ENCODE measurements around the gene AMPH. TPM values are rescaled to one million over a fixed set of nuclear protein-coding genes. Genes with fewer than 3 reads are reported as not detected.
A peak's percentile ranks its signal among the peaks of the same experiment; 100 is the strongest.

Gene AMPH
- total and polyA plus RNA-seq, 9 of the 15 experiments (the other 6 are each of a cell fraction or from before 2014, with no cell fraction given), result 0.03 to 0.35 TPM; not detected in 7

DNA sequence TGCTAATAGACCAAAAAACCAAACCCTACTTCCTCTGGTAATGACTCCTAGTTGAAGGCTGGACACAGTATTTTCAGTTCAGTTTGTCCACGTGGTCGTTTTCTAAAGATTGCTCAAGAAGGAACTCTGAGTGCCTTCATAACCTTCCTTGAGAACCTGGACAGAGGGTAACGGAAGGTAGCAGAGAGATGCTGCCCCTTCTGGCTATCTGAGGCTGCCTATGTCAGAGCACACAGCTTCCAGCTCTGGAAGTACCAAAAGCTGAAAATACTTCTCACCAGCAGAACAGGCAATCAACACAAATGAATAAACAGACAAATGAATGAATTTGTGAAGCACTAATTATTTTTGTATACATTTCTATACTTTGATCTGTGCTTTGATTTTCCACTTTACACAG is 85.2 kb downstream of the AMPH start:
- CTCF ChIA-PET (ENCODE audit: low intra/inter-chr PET ratio), result no interaction called here
- in situ Hi-C loops (cut with MboI), result no loop called here

DNA sequence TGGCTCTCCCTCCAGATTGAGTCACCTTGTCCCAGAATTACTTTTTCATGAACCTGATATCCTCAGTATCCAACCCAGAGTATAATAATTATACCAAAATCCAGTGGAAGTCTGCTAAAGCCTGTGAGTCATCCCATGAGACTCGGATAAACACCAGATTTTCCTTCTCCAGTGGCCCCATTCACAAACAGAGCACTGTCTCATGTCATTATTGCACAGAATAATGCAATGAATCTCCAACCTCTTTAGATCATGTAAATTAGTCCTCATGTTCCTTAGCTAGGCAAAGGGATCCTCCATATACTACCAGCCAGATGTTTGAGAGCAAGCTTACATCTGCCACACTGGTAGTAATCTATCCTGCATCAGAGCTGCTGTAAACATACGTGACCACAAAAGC is 89.0 kb downstream of the AMPH start:
- no peaks in the 10 kb centered on the region for H3K79me2 ChIP-seq (ENCODE audit: control insufficient read depth, insufficient read depth, low read length)
- H2AFZ ChIP-seq (ENCODE audit: low read depth, low read length), result no peak overlapping the region
- in situ Hi-C loops (cut with MboI) (no loop called here), intact Hi-C loops (cut with micrococcal nuclease) (no loop called here)
- ATAC-seq (no peak), FAIRE-seq (no peak), DNase-seq (ENCODE audit: extremely low read depth in 1 of 4, low spot score in 3 of 4) (no peak)
- no peak overlapping the region for H3K9ac ChIP-seq (ENCODE audit: insufficient read depth in 1 of 2, low read depth in 2 of 2, low read length in 2 of 2)
- no peaks in the 10 kb centered on the region for H4K20me1 ChIP-seq (replicated peaks; ENCODE audit: control insufficient read depth, insufficient read depth, low read length)
- no peak overlapping the region for H3K27ac ChIP-seq (ENCODE audit: extremely low read depth, low read depth, low read length)
- no peaks in the 10 kb centered on the region for H3K4me1 ChIP-seq (replicated peaks in 1 of 2; ENCODE audit: control insufficient read depth in 2 of 2, insufficient read depth in 2 of 2, low read length in 2 of 2)
- WGBS (ENCODE audit: insufficient coverage, low coverage, missing lambda C conversion rate), result 3% methylated on average over 2 of the region's 2 CpGs
- no peaks in the 10 kb centered on the region for H3K9me3 ChIP-seq (replicated peaks; ENCODE audit: control insufficient read depth, insufficient read depth, low read depth, low read length)
- TF ChIP-seq NFATC3 (IDR thresholded peaks at IDR 0.05), result no peak
- no peak for TF ChIP-seq SNRNP70 (optimal IDR thresholded peaks at IDR 0.05; ENCODE audit: low read depth, low read length)
- TF ChIP-seq, protein P1, sequence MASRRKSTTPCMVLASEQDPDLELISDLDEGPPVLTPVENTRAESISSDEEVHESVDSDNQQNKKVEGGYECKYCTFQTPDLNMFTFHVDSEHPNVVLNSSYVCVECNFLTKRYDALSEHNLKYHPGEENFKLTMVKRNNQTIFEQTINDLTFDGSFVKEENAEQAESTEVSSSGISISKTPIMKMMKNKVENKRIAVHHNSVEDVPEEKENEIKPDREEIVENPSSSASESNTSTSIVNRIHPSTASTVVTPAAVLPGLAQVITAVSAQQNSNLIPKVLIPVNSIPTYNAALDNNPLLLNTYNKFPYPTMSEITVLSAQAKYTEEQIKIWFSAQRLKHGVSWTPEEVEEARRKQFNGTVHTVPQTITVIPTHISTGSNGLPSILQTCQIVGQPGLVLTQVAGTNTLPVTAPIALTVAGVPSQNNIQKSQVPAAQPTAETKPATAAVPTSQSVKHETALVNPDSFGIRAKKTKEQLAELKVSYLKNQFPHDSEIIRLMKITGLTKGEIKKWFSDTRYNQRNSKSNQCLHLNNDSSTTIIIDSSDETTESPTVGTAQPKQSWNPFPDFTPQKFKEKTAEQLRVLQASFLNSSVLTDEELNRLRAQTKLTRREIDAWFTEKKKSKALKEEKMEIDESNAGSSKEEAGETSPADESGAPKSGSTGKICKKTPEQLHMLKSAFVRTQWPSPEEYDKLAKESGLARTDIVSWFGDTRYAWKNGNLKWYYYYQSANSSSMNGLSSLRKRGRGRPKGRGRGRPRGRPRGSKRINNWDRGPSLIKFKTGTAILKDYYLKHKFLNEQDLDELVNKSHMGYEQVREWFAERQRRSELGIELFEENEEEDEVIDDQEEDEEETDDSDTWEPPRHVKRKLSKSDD (conservative IDR thresholded peaks at IDR 0.05; ENCODE audit: low read length), result no peak
- H3K27me3 ChIP-seq (ENCODE audit: control insufficient read depth in 2 of 2, insufficient read depth in 2 of 2, low read length in 2 of 2), result no peaks in the 10 kb centered on the region
- H3K4me2 ChIP-seq (ENCODE audit: insufficient read depth, low read length), result no peak overlapping the region
- ChIA-PET POLR2A (interaction anchor here (0.7 kb wide), 1 partner anchor 138 kb away, joined by 3 read pairs; no protein-coding TSS in a partner anchor), CTCF (ENCODE audit: low intra/inter-chr PET ratio) (no interaction called here)
- no TSS peak for BruUV-seq (replicated peaks)
- no peaks in the 10 kb centered on the region for H3K36me3 ChIP-seq (ENCODE audit: control insufficient read depth, insufficient read depth, low read length)
- H3K9me1 ChIP-seq (ENCODE audit: control insufficient read depth, insufficient read depth, low read length), result no peaks in the 10 kb centered on the region
- H3K4me3 ChIP-seq, result no peak overlapping the region

More for the DNA sequence above, 85.2 kb downstream of the AMPH start:
- Histone ChIP-seq H2AFZ (ENCODE audit: low read depth, low read length) (no peak overlapping the region), H3K9me1 (ENCODE audit: control insufficient read depth, insufficient read depth, low read length) (no peaks in the 10 kb centered on the region), H3K9me3 (replicated peaks; ENCODE audit: control insufficient read depth, insufficient read depth, low read depth, low read length) (no peaks in the 10 kb centered on the region), H3K4me1 (replicated peaks in 1 of 2; ENCODE audit: control insufficient read depth in 2 of 2, insufficient read depth in 2 of 2, low read length in 2 of 2) (no peaks in the 10 kb centered on the region), H3K4me3 (no peak overlapping the region), H3K36me3 (ENCODE audit: control insufficient read depth, insufficient read depth, low read length) (no peaks in the 10 kb centered on the region), H3K9ac (ENCODE audit: insufficient read depth in 1 of 2, low read depth in 2 of 2, low read length in 2 of 2) (no peak overlapping the region), H3K27ac (ENCODE audit: extremely low read depth, low read depth, low read length) (no peak overlapping the region), H3K27me3 (ENCODE audit: control insufficient read depth in 2 of 2, insufficient read depth in 2 of 2, low read length in 2 of 2) (no peaks in the 10 kb centered on the region), H3K4me2 (ENCODE audit: insufficient read depth, low read length) (no peak overlapping the region), H3K79me2 (ENCODE audit: control insufficient read depth, insufficient read depth, low read length) (no peaks in the 10 kb centered on the region), H4K20me1 (replicated peaks; ENCODE audit: control insufficient read depth, insufficient read depth, low read length) (no peaks in the 10 kb centered on the region)
- WGBS (ENCODE audit: insufficient coverage, low coverage, missing lambda C conversion rate), result 0% methylated on average over 3 of the region's 3 CpGs
- POLR2A ChIA-PET, result no interaction called here
- ATAC-seq (0 out of 3 replicates have a peak, but pooled peaks have one; percentile 35), DNase-seq (ENCODE audit: extremely low read depth in 1 of 4, low spot score in 3 of 4) (no peak), FAIRE-seq (peak; percentile 15)
- BruUV-seq (replicated peaks), result no TSS peak
- intact Hi-C loops (cut with micrococcal nuclease), result no loop called here
- no peak for TF ChIP-seq ZNF133 (CRISPR knock-in tag; IDR thresholded peaks at IDR 0.05)
- TF ChIP-seq, protein P2, sequence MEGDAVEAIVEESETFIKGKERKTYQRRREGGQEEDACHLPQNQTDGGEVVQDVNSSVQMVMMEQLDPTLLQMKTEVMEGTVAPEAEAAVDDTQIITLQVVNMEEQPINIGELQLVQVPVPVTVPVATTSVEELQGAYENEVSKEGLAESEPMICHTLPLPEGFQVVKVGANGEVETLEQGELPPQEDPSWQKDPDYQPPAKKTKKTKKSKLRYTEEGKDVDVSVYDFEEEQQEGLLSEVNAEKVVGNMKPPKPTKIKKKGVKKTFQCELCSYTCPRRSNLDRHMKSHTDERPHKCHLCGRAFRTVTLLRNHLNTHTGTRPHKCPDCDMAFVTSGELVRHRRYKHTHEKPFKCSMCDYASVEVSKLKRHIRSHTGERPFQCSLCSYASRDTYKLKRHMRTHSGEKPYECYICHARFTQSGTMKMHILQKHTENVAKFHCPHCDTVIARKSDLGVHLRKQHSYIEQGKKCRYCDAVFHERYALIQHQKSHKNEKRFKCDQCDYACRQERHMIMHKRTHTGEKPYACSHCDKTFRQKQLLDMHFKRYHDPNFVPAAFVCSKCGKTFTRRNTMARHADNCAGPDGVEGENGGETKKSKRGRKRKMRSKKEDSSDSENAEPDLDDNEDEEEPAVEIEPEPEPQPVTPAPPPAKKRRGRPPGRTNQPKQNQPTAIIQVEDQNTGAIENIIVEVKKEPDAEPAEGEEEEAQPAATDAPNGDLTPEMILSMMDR (IDR thresholded peaks at IDR 0.05 in 2 of 3, conservative IDR thresholded peaks at IDR 0.05 in 1 of 3; ENCODE audit: insufficient read depth in 2 of 3, low read depth in 1 of 3, low read length in 3 of 3), result 0 out of 6 replicates have a peak, but pooled peaks of 1 of the 3 experiments have one; percentile 1

Measured in K562 (cell line).